Activated CD4-positive, alpha-beta T cell treated with anti-CD3 and anti-CD28 coated beads, Interleukin-2, amount 50 U/mL, for 1 hour (primary cell): Measurements from ENCODE around the gene RAD51B.

ENCODE experiments used
- DNase-seq: peaks from one replicate; pipeline ENCODE4 v3.0.0-alpha.2; 2020

RAD51B gene

DNA sequence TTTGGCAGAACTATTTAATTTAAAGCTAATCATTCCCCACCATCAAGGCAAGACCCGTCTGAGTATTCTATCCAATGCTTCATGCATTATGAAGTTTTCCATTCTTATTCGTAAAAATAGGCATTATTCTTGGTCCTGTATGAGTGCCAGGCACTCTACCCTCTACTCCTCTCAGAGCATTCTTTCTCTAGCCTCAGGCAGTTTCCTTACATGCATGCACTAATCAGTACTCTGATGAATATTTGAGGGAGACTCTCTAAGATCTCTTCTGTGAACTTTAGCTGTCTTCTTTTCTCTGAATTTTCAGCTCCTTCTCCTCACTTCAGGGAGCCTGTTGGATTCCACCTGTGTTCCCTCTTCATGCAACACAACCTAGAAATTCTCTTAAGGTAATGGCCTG is 334.7 kb downstream of the RAD51B start:
- DNase-seq, result no peak

DNA sequence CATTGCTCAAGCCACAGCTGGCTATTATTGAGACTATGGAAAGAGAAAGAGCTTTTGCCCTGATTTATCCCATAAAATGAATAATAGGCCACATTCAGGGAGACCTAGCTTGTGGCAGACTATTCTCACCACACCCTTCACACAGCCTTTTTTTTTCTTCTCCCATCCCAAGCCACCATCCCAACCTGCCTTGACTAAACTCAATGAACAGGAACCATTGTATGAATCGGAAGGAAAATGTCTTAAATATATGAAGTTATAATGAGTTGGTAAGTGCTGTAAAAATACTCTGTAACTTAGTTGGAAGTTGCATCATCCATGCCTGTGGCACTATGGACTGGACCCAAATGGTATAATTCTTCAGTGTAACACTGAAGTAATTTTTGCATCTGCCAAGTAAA is 338.4 kb downstream of the RAD51B start:
- no peak for DNase-seq

DNA sequence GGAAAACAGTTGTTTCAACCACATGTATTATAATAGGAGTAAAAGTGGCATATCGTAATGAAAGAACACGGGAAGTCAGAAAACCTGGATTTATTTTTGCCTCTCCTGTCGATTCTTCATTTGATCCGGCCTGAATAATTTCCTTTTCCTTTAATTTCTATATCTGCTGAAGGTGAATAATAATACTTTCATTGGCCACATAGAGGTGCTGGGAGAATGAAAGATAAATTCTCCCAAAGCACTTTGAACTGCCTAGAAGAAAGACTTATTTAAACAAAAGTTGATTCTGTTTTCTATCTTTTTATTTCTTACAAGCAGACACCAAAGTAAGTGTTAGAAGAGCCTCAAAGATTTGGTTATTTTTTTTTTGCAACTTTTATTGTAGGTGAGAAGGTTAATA is 339.1 kb downstream of the RAD51B start:
- DNase-seq, result no peak

DNA sequence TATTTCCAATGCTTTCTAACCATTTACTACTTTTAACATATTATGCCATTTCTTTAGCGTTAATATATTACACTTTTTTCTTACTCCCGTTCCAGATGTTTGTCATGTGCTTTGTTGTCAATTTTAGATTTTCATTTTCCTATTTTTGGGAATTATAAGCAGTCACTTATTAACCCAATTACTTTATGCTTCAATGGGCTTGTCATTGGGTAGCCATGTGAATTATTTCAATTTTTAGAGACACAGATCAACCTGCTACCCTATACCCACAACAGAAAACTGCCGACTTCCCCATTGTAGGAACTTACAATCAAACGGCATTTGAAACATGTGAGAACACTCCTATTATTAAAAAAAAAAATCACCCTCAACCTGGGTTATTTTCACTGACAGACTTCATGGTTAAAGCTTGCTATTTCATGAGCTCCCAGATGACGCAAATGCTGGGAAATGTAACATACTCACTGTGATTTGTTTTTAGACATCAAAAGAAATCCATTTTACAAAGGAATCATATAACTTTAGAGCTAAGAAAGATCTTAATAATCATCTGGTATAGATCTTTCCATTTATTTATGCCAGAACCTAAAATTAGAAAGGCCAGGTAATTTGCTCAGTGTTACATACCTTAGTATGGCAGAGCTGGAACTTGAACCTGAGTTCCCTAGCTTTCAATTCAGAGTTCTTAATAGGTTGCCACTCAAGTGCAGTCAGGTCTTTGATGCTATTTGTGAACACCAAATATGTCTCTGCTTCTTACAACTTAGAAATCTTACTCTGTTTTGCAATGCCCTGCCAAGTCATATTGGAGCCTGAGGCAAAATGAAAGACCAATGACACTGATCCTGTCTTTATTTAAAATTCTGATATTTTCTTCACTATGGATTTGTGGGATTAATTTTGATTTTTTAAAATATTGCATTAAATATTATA is 340.4 kb downstream of the RAD51B start:
- DNase-seq, result no peak

DNA sequence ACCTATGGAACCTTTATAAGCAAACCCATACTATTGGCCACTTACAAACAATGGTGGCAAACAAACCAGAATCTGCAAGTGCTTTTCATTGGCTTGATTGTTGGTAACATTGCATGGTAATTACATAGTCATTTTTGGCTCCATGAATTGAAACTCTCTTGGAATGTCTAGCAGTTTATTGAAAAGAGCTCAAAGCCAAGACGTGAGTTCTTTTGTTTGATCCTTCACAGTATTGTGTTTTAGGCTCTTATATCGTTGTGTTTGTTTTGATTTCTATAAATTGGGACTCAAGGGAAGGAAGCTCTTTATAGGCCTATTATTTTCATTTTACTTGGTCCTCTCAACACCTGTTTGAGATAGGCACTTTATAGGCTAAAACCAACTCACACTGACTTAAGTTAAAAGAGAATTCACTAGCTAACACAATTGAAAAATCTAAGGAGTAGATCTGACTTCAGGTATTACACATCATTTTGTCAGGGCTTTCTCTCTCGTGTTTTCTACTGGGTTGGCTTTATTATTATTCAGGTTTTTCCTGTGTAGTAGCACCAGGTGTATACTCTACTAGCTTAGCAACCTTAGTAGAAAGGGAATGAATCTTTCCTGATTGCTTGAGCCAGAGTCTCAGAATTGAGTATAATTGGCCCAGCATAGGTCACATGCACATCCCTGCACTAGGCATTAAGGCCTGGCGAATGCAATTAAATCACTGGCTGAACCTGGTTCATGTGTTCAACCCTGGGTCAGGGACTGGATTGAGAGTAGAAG is 341.4 kb downstream of the RAD51B start:
- no peak for DNase-seq

DNA sequence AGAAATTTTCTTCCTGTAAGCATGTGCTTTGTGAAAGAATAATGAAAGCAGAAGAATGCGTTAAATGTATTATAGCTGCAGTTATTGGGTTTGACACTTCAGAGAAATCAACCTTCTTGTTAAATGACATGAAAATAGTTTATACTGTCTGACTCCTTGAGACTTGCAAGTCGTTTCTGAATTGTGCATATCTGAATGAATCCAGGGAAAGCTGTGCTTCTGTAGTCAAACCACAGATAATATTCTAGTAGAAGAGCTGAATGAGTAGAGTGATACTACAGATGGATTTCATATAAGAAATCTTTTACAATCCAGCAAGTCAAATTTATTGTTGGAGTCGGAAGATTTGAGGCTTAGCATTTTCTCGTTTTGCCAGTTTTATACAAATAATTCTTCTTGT is 343.3 kb downstream of the RAD51B start:
- DNase-seq, result no peak

DNA sequence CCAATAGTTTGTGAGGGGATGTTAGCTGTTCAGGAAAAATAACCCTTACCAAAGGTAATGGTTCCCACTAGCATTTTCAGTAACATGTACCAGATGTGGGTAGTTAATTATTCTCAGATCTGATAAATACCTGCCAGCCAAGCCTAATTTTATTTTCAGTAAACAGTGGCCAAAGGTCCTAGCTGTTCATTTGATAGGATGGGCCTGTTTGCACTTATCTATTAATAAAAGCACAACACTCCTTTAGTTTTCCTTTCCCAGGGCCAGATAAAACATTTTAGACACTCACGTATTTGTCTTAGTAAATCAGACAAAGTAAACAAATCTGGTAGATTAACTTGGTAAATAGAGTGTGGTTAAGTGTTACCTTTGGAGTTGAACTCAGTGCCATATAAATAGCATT is 345.1 kb downstream of the RAD51B start:
- DNase-seq, result no peak

DNA sequence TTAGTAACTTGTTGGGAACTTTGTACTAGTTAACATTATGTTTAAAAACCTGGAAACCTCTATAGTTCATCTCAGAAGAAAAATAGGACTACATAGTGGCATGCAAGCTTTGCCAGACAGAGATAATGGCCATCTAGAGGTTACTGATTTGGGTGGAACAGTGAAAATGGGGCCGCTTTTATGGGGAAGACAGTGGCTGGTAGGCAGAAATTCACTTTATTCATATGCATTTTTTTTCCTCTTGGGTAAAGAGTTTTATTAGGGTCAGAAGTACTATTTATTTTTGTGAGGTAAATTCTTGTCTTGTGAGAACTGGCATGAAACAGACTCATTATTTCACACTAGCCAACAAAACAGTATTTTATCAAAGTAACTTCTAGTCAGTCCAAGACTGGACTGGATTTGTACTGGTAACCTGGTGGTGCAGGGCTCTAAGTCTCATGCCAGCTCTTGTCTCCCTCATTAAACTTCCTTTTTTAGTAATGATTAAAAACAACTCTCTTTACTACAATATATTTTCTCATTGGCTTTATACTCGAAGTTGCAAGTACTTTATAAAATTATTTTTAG is 345.8 kb downstream of the RAD51B start:
- no peak for DNase-seq

DNA sequence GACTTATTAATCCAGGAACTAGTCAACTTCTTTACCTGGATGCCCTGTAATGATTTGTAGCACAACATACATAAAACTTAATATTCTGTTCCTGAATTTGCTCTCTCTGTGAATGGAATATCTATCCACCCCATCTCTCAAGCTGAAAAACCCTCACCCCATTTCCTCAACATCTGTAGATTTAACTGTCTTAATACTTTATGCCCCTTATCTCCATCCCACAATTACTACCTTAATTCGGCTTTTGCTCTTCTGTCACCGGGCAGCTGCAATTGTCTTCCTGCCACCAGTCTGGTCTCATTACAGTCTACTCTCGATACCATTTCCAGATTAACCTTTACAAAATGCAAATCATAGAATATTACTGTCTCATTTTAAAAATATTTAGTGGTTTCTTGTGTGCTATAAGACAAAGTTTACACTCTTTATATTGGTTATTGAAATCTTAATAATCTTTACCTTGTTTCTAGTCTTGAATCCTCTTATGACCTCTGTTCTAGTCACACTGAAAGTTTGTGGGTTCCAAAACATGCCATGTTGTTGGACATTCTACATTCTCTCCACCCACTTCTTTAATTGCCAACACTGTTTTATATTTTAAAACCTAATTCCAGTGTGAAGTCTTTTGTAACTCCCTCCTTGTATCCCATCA is 347.3 kb downstream of the RAD51B start:
- no peak for DNase-seq

DNA sequence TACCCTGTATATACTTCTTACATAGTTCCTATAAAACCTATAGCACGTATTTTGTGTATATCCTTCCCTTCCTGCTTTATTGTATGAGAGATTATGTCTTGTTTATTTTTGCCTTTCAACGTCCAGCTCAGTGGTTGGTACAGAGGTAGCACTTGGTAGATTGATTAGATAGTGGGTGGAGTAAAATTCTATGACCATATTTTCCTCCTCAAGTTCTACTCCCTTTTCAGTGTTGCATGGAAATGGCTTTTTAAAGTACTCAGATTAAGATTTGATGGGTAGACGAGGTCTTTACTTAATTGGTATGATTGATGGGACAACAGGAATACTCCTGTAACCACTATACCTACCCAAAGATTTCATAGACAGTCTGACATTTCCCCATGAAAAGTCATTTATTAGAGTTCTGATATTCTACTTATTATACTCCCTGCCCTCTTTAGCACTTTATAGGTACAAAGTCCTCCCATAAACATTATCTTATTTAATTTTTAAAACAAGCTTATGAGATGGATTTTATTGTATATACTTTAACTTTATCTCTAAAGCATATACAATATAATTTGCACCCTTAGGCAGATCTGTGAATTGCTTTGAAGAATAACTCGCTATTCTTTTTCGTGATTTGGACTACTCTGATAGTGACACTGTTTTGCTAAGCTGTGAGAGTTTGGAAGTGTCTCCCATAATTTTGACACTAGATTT is 348.0 kb downstream of the RAD51B start:
- no peak for DNase-seq

DNA sequence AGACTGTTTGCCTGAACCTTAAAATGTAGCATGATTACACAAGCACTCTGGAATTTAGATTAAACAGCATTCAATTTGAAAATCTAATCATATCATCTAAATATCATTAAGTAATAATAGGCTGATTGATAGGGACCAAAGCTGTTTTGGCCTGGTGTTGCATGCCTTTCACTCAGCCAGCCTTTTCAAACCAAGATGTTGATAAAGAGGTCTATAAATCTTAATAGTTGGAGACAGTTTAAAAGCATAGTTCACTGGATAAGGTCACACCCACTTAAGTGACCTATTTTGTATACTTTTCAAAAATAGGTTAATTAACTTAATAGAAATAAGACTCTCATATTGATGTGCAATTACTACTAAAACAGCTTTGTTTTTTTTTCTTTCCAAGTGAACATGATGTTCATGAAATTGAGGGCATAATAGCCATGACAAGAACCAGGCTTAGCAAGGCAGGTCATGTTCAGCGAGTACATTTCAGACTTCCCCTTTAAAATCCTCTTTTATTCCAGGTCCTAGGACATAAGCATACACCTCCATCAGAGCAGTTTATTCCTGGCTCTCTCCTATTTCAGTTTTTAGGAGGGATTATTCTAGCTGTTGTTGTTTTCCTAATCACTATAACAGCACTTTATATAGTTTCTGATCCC is 349.0 kb downstream of the RAD51B start:
- DNase-seq, result no peak

DNA sequence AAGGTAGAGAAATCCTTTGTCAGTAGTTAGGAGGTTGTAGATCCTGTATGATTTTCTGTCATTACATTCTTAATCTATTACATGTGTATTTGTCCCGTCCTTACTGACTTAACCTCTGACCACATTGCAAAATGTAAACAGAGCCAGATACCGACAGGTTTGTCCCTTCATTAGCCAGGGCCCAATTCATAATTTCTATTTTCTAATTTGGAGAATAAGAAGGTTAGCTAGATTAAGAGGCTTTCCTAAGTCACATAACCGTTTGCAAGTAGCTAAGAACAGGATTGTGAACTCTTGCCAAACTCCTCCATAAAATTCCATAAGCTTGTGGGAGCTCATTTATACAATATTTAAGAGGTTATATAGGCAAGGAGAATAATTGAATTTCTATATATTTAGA is 352.6 kb downstream of the RAD51B start:
- no peak for DNase-seq

DNA sequence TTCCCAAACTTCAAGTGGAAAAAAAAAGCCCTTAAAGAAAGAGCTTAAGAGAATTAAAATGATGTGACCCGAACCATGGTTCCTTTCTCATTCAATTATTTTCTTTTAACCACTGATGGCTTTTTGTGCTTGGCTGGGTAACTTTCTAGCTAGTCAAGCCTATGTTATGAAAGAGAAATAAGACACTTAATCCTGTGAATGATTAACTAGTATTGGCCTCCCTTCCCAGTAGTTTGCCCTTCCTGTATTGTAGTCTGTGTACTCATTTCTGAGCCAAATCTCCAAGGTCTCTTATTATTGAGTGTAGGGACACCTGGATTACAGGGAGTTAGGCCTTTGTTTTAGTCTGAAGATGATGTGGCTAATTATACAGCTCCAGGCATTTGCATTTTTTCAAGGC is 353.0 kb downstream of the RAD51B start:
- DNase-seq, result no peak

DNA sequence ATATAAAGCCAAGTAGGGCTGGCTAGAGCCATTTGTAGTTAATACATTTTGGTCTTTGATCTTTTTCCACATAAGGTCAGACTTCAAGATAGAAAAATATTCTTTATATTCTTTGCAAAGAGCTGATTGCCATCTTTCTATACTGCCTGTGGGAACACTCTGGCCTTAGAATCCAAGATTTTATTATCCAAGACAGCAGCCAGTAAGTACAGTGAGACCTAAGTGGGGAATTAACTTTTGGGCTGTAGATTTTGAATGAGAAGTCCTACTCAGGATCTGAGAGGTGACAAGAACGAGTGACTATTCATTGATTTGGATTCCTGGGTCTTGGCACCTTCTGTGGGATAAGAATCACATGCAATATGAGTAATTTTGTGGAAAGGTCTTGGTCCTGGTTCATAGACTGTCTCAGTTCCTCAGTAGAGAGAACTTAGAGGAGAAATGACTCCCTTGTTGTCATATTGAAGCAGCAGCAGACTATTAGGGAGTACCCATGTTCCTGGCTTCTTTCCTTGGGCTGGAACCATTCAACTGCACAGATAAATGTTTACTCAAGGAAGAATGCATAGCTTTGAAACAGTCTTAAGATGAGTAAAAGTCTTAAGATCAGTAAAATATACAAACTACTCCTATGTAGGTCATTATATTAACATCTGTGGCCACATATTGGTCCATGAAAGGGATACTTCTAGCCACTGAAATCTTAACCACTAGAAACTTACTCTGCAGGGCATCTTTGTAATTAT is 353.8 kb downstream of the RAD51B start:
- no peak for DNase-seq

DNA sequence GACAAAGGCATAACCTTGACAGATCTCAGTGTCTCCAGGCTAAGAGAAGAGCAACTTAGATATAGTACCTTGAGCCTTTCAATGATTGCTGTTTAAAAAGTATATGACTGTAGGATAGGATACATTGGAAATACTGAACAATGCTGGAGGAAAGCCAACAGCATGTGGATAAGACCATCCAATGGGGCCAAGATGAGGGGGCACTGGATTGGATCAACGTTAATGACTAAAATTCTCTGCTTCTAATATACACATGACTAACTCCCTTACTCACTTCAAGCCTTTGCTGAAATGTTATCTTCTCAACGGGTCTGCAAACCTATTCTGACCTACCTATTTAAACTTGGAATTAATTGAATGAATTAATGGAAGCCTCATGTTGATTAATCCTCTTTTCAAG is 354.9 kb downstream of the RAD51B start:
- DNase-seq, result no peak

DNA sequence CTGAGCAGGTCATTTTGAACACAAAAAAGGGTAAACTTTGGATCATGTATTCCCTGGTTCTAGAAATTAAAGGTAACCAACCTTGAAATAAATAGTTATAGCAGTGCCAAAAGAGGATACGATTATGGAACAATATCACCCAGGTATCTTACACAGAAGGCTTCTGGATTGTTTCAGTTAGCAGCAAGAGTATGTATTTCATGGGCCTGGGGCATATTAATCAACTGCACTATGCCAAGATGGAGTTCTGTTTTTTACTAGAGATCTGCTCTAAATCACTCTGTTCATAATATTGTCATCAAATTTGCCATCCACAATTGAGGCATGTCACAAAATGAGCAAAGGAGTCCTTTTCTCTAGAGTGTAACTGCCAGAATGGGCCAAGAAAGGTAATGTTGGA is 357.1 kb downstream of the RAD51B start:
- no peak for DNase-seq

DNA sequence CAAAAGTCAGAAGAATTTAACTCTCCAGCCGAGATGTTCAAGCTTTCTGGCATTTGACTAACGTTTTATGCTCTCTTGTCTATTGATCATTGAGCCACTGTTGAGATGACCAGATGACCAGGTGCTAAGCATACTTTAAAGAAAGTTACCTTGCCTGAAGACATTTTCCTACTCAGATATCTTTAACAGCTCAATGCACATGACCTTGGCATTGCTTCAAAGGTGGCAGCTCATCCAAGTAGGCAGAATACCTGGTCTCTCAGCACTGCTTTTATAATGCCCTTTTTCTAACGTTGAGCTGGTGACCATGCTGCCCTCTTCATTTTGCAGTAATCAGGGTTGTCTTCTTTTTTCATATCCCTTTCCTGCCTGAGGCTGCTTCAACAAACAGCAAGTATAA is 358.1 kb downstream of the RAD51B start:
- DNase-seq, result no peak

DNA sequence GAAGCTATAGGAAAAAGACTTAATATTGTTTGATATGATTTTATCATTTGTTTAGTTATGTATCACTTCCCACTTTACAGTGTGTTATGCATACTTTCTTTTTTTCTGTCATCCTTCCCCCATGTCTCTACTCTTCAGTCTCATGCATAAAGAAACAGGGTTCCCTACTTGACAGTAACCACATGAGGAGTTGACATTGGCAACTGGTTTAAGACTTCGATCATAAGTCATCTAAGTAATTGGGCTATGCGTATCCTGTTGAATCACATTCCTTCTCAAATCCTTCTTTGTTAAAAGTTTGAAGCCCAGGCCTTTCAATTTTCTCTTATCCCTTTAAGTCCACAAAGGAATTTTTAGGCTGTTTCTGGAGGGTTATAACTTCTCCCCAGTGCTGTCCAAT is 358.7 kb downstream of the RAD51B start:
- no peak for DNase-seq

DNA sequence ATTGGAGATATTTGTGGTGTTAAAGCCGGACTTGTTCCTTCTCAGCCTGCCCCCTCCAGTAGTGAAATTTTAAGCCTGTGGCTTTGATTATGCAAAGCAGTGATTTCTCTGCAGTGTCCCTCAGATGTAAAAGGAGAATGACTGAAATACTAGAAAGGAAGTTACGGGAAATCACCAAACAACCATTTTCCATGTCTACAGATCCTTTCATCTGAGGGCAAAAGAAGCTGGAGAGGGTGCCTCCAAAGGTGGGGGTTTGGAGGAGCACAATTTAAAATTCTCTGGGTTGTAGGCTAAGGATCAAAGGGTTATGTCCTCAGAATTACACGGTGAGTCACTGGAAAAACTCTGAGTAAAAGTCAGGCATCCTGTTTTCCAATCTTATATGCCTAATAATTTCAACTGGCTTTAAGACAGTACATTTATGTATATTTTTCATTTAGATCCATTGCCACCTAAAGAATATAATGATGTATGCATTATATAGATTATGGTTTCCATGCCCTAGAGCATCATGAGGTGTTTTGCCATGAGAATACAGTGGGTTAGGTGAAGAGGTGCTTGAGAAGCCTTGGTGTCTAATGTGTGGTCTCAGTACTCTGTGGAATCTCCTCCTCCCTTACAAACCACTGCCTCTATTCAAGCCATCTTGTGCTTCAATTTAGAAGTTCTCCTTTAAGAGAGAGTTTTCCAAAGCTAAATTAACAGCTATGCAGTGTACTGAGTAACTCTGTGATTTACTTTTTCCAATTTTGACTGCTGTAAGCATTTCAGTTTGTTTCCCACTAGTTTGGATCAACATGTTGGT is 362.1 kb downstream of the RAD51B start:
- no peak for DNase-seq

DNA sequence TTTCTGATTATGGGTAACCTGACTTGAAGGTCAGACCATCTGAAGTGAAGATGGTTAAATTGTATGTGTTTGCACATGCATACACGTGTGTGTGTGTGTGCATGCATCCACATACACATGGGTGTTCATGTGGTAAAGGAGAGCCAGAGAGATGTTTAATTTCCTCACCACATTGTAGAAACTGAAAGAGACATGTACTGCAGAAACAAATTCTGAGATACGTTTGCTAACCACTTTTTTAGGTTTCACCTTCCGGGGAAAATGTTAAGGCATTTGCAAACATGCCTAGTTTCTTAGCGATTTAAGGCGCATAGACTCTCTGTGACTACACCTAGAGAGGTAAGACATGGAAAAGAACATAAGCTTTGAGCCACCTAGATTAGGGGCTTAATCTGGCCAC is 362.9 kb downstream of the RAD51B start:
- DNase-seq, result no peak
